Measurements from ENCODE around the gene IFNAR2. TPM values are rescaled to one million over a fixed set of nuclear protein-coding genes. Genes with fewer than 3 reads are reported as not detected.

The IFNAR2 gene
- total and polyA plus RNA-seq, 4 donors = 21.4 to 38.4 (median 27.5) TPM

GRCh38 chr21:33197496-33197895 lies 32.2 kb upstream of the IFNAR2 start:
- no peak overlapping the region for H3K4me3 ChIP-seq
- H3K27me3 ChIP-seq (ENCODE audit: control insufficient read depth in 3 of 3, insufficient read depth in 3 of 3, low read length in 2 of 3) = no peaks in the 10 kb centered on the region
- peak; percentile 67 for ATAC-seq (ENCODE audit: insufficient read depth, low FRiP score)
- peak; percentile 46 to 55 (median 55) for DNase-seq
- H3K9me3 ChIP-seq (ENCODE audit: control insufficient read depth in 4 of 4, insufficient read depth in 3 of 4, low read length in 3 of 4) = no peaks in the 10 kb centered on the region
- H3K4me1 ChIP-seq (ENCODE audit: control insufficient read depth in 5 of 5, insufficient read depth in 5 of 5, low read length in 5 of 5) = peaks cover 0 to 41% (median 18%) of the 10 kb centered on the region in 5 donors
- H3K36me3 ChIP-seq (ENCODE audit: control insufficient read depth in 4 of 4, insufficient read depth in 4 of 4, low read length in 4 of 4) = no peaks in the 10 kb centered on the region
- no peak overlapping the region for H3K9ac ChIP-seq (ENCODE audit: insufficient read depth in 1 of 2, low read length in 2 of 2)
- 46 to 49% methylated on average over 4 of the region's 4 CpGs for WGBS, 2 donors
- no peak for TF ChIP-seq CTCF (IDR thresholded peaks at IDR 0.05; ENCODE audit: control extremely low read depth, extremely low read depth)
- peak overlapping the region; percentile 11 to 61 for H3K27ac ChIP-seq (ENCODE audit: low read depth in 1 of 2, low read length in 1 of 2)

DNA sequence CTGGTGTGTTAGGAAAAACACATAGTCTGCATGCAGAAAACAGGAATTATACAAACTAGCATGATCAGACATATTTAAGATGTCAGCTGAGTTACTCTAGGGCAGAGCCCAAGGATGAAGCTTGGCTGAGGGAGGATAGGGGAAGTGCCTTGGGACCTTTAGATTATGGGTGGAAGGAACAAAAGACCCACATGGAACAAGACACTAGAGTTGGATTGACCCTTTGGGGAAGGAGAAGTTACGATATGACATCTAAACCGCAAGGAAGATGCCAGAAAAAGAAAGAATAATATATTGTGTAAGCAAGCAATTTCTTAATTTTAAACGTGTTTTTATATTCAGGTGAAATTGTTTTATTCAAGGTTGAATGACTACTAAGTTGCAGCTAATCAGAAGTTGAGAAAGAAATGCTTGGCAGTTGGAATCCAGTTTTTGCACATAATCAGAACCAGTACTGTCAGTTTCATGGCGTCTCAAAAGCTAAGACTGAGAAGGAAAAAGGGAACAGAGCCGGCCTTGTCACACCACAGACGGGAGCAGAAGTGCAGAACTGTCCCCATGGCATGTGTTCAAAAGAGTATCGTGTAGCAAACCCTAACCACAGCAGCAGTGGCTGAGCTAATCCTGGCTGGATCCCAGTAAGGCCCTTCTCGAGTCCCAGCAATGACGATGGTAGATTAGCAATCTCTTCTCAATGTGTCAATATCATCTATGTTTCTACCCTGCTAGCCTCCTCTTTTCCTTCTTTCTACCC lies 31.2 kb upstream of the IFNAR2 start:
- Histone ChIP-seq H3K27ac (ENCODE audit: low read depth in 1 of 2, low read length in 1 of 2) (peak overlapping the region; percentile 18 to 45), H3K4me1 (ENCODE audit: control insufficient read depth in 5 of 5, insufficient read depth in 5 of 5, low read length in 5 of 5) (peaks cover 7 to 41% (median 18%) of the 10 kb centered on the region in 5 donors), H3K27me3 (ENCODE audit: control insufficient read depth in 3 of 3, insufficient read depth in 3 of 3, low read length in 2 of 3) (no peaks in the 10 kb centered on the region), H3K4me3 (no peak overlapping the region), H3K9me3 (ENCODE audit: control insufficient read depth in 4 of 4, insufficient read depth in 3 of 4, low read length in 3 of 4) (peaks cover 0 to 1% (median 0%) of the 10 kb centered on the region in 4 donors), H3K36me3 (ENCODE audit: control insufficient read depth in 4 of 4, insufficient read depth in 4 of 4, low read length in 4 of 4) (no peaks in the 10 kb centered on the region), H3K9ac (ENCODE audit: insufficient read depth in 1 of 2, low read length in 2 of 2) (peak overlapping the region in 1 of 2 donors; percentile 62)
- 19 to 39% methylated on average over 9 of the region's 9 CpGs for WGBS, 2 donors
- DNase-seq (peak; percentile 82 to 95 (median 91)), ATAC-seq (ENCODE audit: insufficient read depth, low FRiP score) (peak; percentile 32)
- no peak for TF ChIP-seq CTCF (IDR thresholded peaks at IDR 0.05; ENCODE audit: control extremely low read depth, extremely low read depth)

DNA sequence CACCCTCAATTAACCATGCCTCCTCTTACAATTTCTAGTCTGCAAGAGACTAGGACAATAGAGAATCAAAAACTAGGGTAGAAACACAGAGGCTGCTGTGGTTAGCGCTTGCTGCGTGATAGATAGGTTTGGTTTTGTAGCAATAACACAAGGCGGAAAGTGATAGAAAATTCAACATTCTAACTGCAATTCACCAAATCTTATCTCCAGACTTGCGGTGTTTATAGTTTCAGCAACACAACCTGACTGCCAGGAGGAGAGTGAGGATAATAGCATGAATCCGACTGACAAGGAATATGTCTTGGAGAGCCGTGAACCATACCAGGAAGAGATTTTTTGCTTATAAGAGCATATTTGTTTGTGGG lies 30.7 kb upstream of the IFNAR2 start:
- H3K4me3 ChIP-seq = no peak overlapping the region
- no peak for TF ChIP-seq CTCF (IDR thresholded peaks at IDR 0.05; ENCODE audit: control extremely low read depth, extremely low read depth)
- no peaks in the 10 kb centered on the region for H3K27me3 ChIP-seq (ENCODE audit: control insufficient read depth in 3 of 3, insufficient read depth in 3 of 3, low read length in 2 of 3)
- DNase-seq (no peak), ATAC-seq (ENCODE audit: insufficient read depth, low FRiP score) (no peak)
- peak overlapping the region; percentile 18 to 45 for H3K27ac ChIP-seq (ENCODE audit: low read depth in 1 of 2, low read length in 1 of 2)
- peaks cover 7 to 41% (median 21%) of the 10 kb centered on the region in 5 donors for H3K4me1 ChIP-seq (ENCODE audit: control insufficient read depth in 5 of 5, insufficient read depth in 5 of 5, low read length in 5 of 5)
- H3K9ac ChIP-seq (ENCODE audit: insufficient read depth in 1 of 2, low read length in 2 of 2) = peak overlapping the region in 1 of 2 donors; percentile 62
- peaks cover 0 to 1% (median 0%) of the 10 kb centered on the region in 4 donors for H3K9me3 ChIP-seq (ENCODE audit: control insufficient read depth in 4 of 4, insufficient read depth in 3 of 4, low read length in 3 of 4)
- WGBS, 2 donors = 50 to 69% methylated on average over 6 of the region's 6 CpGs
- no peaks in the 10 kb centered on the region for H3K36me3 ChIP-seq (ENCODE audit: control insufficient read depth in 4 of 4, insufficient read depth in 4 of 4, low read length in 4 of 4)
